ENCODE results near the gene HES4.
A peak's percentile ranks its signal among the peaks of the same experiment; 100 is the strongest.

HES4 gene

GRCh38 chr1:969260-969855 is 30.5 kb downstream of the HES4 start:
- no peak for DNase-seq (ENCODE audit: insufficient read length, low spot score)
- no peak for FAIRE-seq

GRCh38 chr1:967466-968343 is 32.2 kb downstream of the HES4 start:
- DNase-seq (ENCODE audit: insufficient read length, low spot score) (no peak), FAIRE-seq (no peak)

DNA sequence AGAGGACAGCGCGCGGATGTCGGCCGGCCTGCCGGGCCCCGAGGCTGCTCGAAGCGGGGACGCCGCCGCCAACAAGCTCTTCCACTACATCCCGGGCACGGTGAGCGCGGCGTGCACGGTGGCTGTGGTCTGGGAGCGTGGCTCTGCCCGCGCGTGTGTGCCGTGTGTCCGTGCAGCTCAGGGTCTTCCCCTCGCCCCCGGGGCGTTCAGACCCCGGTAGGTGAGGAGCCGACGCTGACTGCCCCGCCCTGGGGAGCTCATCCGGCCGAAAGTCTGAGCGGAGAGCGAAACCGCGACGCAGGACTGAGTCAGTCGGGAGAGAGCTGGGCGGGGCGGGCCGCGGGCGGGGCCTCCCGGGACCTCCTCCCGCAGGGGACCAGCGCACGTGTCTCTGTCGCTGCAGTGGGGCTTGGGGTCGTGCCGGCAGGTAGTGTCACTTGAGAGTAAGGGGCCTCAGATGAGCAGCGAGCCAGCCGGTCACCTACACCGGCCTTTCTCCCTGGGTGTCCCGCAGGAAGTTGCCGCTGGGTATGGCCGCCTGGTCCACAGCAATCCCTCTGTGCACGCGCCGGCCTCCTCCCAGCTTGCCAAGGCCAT is 33.1 kb downstream of the HES4 start:
- FAIRE-seq (peak; percentile 91), DNase-seq (ENCODE audit: insufficient read length, low spot score) (peak; percentile 98)

DNA sequence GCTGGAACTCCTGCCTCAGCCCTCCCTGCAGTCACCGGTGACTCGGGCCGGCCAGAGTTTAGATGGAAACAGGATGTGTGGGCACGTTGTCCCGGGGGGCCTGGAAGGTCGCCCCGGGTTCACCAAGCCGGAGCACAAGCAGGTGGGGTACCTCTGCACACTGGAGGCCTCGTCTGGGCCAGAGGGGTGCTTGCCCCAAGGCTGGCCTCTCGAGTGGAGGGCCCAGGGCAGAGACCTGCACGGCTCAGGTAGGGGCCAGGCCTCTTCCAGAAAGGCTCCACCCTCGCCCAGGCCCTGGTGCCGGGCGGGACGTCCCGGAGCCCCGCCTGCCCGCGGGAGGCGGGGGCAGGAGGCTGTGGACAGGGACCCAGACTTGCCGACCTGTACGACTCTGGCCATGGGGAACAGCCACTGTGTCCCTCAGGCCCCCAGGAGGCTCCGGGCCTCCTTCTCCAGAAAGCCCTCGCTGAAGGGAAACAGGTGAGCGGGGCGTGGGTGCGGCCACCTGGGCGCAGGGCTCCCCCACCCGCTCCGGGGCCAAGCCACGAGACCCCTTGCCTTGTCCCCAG is 33.7 kb downstream of the HES4 start, which contains the start of gene PLEKHN1:
PLEKHN1 (plus strand) TSS at position 348 of the 569 bp plus-strand sequence; CDS start at position 398, 50 bp downstream.
- FAIRE-seq (no peak), DNase-seq (ENCODE audit: insufficient read length, low spot score) (peak; percentile 74)

GRCh38 chr1:965526-966134 is 34.3 kb downstream of the HES4 start:
- DNase-seq (ENCODE audit: insufficient read length, low spot score) = no peak
- FAIRE-seq = no peak

GRCh38 chr1:964691-965525 is 35.0 kb downstream of the HES4 start:
- FAIRE-seq = no peak
- DNase-seq (ENCODE audit: insufficient read length, low spot score) = no peak

GRCh38 chr1:963746-964525 is 36.0 kb downstream of the HES4 start:
- FAIRE-seq = no peak
- DNase-seq (ENCODE audit: insufficient read length, low spot score) = no peak

GRCh38 chr1:963301-963651 is 36.6 kb downstream of the HES4 start:
- FAIRE-seq = no peak
- DNase-seq (ENCODE audit: insufficient read length, low spot score) = no peak

- DNase-seq (ENCODE audit: insufficient read length, low spot score) = no peak
- no peak for FAIRE-seq
Observed at GRCh38 chr1:962381-963300, 37.3 kb downstream of the HES4 start.

DNA sequence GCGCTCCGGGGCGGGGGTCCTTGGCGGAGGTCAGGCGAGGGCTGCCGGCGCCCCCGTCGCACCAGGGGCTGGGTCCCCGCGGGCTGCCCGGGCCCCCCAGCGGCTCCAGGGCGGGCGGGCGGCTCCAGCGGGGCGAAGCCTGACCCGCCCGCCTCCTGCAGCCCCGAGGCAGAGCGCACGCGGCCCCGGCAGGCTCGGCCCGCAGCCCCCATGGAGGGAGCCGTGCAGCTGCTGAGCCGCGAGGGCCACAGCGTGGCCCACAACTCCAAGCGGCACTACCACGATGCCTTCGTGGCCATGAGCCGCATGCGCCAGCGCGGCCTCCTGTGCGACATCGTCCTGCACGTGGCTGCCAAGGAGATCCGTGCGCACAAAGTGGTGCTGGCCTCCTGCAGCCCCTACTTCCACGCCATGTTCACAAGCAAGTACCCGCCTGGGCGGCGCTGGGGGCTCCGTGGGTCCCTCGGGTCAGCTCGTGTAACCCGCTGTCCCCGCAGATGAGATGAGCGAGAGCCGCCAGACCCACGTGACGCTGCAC is 38.7 kb downstream of the HES4 start:
- FAIRE-seq (no peak), DNase-seq (ENCODE audit: insufficient read length, low spot score) (no peak)

GRCh38 chr1:960363-961131 is 39.4 kb downstream of the HES4 start, which contains the start of gene KLHL17:
KLHL17 (plus strand) TSS chr1:960584; CDS start chr1:960694, 110 bp downstream.
- peak; percentile 45 for FAIRE-seq
- peak; percentile 99 for DNase-seq (ENCODE audit: insufficient read length, low spot score)

- DNase-seq (ENCODE audit: insufficient read length, low spot score) (no peak), FAIRE-seq (no peak)
Observed at GRCh38 chr1:959731-960362, 40.0 kb downstream of the HES4 start.

DNA sequence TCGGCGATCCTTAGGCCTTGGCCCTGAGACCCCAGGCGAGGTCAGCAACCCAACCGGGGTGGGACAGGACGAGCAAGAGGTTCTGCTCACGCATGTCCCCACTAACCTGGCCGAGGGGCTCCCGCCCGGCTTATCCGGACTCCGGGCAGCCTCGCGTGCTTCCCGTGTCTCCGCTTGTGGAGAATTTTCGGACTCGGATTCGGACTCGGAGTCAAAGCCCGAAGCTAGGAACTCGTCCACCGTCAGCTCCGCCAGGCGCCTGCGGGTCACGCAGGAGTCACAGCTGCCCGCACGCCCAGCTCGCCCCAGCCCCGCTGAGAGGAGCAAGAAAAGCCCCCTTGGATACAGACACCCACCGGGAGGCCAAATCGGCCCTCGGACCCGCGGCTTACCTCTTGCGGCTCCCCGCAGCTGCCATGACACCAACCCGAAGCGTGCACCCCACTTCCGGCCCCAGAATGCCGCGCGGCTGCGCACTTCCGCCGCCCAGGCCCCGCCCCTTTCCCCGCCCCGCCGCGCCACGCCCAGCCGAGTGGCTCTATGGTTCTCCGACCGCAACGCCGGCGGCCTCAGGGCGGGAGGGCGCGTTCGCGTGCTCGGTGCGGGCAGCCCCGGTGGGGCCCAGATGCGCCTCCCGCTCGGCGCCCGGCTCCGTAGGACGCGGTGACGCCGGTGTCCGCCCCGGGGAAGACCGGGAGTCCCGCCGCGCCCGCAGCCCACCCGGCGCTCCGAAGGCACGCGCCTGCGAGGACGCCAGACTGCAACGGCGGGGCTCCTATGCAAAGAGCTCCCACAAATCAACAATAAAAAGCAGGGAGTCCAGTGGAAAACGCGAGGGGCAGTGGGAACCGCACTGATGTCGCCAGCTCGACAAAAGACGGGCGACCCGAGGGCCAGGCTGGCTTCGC is 40.8 kb downstream of the HES4 start, which contains the start of gene NOC2L:
NOC2L (minus strand) TSS at position 434 of the 908 bp plus-strand sequence; CDS start at position 418, 16 bp downstream.
- peak; percentile 98 for DNase-seq (ENCODE audit: insufficient read length, low spot score)

GRCh38 chr1:956636-957035 is 43.3 kb downstream of the HES4 start:
- FAIRE-seq = no peak
- DNase-seq (ENCODE audit: insufficient read length, low spot score) = no peak

More for the DNA sequence above, 40.8 kb downstream of the HES4 start, which contains the start of gene NOC2L:
- FAIRE-seq = peak; percentile 91

DNA sequence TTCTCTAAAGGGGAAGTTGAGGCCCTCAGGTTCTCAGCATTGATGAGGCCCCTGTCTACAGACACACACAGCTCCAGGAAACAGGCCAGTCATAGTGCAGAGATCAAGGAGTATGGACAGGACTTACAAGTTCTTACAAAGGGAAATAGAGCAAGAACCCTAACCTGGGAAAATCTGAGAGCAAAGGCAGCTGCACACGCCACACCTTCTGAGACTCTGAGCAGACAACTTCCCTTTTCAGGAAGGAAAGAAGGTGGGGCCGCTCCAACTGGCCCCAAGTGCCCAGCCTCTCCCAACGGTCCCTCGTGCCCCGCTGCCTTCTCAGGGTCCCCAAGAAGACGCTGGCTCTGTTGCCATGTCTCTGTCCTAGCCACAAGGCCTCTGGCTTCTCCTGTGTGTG is 44.4 kb downstream of the HES4 start:
- FAIRE-seq (no peak), DNase-seq (ENCODE audit: insufficient read length, low spot score) (no peak)
